Measurements from ENCODE around the gene TSPYL6. TPM values are rescaled to one million over a fixed set of nuclear protein-coding genes. Genes with fewer than 3 reads are reported as not detected.
"Not testable (repeated sequence)": the region's sequence is repeated elsewhere in the genome, so short reads cannot be mapped to it uniquely, and the experiment has no call there.

TSPYL6 gene
- not detected in 2 replicates for total RNA-seq (2014; rRNA removed; shearing (Covaris generic); ENCODE audit: low replicate concordance)

DNA sequence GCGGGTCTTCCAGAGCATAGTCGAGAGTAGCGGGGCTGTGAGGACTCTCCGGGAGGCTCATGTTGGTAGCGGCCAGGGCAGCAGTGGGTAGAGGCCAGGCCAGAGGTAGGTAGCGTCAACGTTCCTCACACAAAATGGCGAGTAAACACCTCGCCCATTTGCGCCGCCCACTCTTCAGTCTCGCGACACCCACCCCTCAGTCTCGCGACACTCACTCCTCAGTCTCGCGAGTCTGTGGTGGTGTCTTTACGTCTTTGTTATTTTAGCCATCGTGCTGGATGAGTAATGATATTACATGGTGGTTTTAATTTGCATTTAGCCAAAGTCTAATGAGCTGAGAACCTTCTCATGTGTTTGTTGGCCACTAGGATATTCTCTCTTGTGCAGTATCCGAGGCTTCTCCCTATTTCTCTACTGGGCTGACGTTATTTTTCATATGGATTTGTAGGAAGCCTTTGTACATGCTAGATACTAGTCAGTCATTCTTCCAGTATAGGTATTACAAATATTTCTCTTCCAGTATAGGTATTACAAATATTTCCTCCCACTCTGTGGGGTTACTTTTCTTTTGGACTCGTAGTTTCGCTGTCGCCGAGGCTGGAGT is at the start of gene TSPYL6:
TSPYL6 (minus strand) TSS at position 139 of the 604 bp plus-strand sequence; CDS start at position 61, 78 bp downstream.
- Histone ChIP-seq H3K36me3 (no peaks in the 10 kb centered on the region), H3K27me3 (no peaks in the 10 kb centered on the region), H3K9me3 (no peaks in the 10 kb centered on the region), H3K4me3 (no peak within 1 kb of the TSS)
- no peak for DNase-seq

DNA sequence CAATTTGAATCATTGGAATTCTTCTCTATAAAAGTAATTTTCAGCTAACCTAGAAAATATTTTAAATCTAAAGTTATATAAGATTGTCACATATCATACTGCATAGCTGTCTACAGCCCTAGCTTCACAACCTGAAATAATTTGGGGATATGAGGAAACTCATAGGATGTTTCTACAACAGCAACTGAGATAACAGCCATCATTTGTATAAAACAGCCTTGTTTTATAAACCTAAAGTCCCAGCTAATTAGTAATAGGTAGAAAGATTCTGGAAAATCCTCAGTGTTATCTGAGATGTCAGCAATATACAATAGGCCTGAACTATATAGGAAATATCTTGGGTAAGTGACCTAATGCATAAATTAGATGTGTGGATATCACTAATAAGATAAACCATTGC is 47.6 kb upstream of the TSPYL6 start:
- no peaks in the 10 kb centered on the region for H3K27me3 ChIP-seq
- H3K36me3 ChIP-seq = no peaks in the 10 kb centered on the region
- H3K4me3 ChIP-seq = no peak overlapping the region
- H3K9me3 ChIP-seq = no peaks in the 10 kb centered on the region
- no peak for DNase-seq

DNA sequence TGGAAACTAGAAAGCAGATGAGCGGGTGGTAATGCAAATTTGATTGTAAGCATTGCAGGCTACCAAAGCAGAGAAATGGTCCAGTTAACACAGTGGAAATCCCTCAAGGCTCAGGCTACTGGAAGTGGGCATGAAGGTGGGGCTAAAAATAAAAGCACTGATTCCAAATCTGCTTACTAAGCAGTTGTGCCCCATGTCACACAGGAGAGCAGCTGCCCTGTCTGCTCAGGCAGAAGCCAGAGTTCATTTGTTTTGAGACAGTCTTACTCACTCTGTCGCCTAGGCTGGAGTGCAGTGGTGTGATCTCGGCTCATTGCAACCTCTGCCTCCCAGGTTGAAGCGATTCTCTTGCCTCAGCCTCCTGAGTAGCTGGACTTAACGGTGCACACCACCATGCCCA is 42.5 kb upstream of the TSPYL6 start:
- no peaks in the 10 kb centered on the region for H3K27me3 ChIP-seq
- no peak for DNase-seq
- no peak overlapping the region for H3K4me3 ChIP-seq
- H3K9me3 ChIP-seq = no peaks in the 10 kb centered on the region
- no peaks in the 10 kb centered on the region for H3K36me3 ChIP-seq

DNA sequence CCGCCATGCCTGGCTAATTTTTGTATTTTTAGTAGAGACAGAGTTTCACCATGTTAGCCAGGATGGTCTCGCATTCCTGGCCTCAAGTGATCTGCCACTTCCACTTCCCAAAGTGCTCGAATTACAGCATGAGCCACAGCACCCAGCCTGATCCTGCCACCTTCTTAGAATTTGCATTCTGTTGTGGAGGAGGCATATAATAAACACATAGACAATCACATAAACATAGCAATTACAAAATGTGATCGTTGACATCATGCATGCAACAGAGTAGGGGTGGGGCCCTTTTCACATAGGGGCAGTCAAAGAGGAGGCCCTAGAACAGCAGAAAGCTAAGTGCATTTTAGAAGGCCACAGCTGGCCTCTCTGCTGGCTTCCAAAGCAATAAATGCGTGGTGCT is 39.9 kb upstream of the TSPYL6 start:
- no peak for DNase-seq
- Histone ChIP-seq H3K36me3 (no peaks in the 10 kb centered on the region), H3K27me3 (no peaks in the 10 kb centered on the region), H3K9me3 (no peaks in the 10 kb centered on the region), H3K4me3 (no peak overlapping the region)

DNA sequence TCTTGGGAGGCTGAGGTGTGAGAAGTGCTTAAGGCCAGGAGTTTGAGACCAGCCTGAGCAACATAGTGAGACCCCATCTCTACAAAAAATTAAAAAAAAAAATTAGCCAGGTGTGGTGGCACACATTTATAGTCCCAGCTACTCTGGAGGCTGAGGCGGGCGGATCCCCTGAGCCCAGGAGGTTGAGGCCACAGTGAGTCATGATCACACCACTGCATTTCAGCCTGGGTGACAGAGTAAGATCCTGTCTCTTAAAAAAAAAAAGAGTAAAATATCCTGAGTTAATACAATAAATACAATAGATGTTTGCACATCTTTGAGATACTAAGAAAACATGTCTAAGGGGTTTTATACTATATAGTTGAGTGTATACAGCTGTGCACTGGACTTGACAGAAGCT is 38.6 kb upstream of the TSPYL6 start:
- not testable (repeated sequence) for H3K9me3 ChIP-seq, H3K27me3 ChIP-seq, DNase-seq, H3K4me3 ChIP-seq, H3K36me3 ChIP-seq

DNA sequence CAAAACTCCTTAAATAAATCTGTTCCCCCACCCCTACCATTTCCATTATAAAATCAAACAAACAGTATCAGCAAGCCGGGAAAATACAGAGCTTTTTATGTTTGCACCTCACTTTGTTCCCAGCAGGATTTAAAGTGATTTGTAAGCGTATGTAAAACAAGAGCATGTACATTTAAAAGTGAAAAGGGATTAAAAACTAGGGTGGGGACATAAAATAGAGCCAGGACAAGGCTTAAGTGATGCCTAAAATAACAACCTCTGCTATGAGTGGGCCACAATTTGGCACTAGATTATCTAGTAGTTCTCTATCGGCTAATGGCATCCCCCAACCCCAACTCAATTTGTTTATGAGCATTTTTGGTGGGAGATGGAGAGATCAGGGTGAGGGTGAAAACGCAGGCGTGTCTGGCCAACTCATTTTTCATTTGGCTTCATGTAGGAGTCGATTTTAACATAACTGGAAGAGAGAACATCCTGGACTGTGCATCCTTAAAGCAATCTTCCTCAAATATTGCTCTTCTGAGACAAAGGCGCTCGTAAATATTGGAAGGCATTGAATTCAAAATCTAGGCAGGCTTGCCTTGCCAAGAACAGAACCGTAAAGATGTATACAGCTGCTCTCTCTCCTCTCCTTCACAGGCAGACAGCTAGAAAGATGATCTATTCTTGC is 34.5 kb upstream of the TSPYL6 start:
- Histone ChIP-seq H3K4me3 (no peak overlapping the region), H3K27me3 (no peaks in the 10 kb centered on the region), H3K9me3 (no peaks in the 10 kb centered on the region), H3K36me3 (no peaks in the 10 kb centered on the region)
- DNase-seq = no peak

DNA sequence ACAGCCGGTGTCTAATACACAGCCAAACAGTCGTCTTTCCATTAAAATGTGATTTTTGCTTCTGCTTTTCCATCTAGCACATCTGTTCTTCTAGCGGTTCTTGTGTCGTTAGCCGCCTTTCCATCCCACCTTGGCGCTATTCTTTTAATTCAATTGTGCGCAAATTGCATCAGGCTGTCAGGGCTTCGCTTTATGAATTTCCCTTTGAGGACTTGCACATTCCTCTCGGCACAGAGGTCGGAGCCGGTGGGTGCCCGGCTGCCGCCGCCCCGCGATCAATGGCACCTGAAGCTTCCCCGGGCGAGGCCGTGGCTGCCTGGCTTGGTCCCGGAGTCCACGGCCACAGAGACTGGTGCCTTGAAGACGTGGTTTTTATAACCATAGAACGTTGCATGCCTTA is 33.9 kb upstream of the TSPYL6 start:
- Histone ChIP-seq H3K27me3 (no peaks in the 10 kb centered on the region), H3K36me3 (no peaks in the 10 kb centered on the region), H3K9me3 (no peaks in the 10 kb centered on the region), H3K4me3 (no peak overlapping the region)
- DNase-seq = no peak

DNA sequence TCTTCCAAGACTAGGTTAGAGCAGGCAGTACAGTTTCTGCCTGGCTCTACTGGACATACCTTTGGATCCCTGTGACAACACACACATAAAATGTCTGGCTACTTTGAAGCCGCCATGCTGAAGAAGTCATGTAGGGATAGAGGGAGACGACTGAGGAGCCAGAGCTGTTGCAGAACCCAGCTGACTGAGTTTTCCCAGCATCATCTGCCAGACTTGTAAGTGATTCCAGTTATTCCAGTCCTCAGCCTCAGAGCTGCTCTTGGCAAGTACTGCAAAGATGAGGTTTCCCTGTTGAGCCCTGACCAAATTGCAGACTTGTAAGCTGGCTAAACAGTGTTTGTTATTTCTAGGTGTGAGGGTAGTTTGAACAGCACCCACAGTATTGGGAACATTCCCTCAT is 31.5 kb upstream of the TSPYL6 start:
- H3K36me3 ChIP-seq = no peaks in the 10 kb centered on the region
- H3K9me3 ChIP-seq = no peaks in the 10 kb centered on the region
- H3K4me3 ChIP-seq = no peak overlapping the region
- no peaks in the 10 kb centered on the region for H3K27me3 ChIP-seq
- no peak for DNase-seq

DNA sequence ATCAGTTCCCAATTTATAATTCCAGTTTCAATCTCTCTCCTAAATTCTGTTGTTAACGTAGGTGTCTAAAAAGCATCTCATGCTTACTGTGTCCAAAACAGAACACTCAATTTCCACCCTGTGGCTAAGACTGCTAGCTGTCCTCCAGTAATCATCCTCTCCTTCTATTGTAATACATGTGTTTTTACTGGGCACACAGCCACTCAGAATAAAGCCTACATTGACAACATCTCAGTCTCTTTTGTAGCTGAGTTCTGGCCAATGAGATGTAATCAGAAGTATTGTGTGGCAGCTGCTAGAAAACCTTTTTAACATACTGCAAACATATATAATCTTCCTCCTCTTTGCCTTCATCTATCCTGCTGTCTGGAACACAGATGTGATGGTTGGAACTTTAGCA is 29.4 kb upstream of the TSPYL6 start:
- H3K9me3 ChIP-seq = no peaks in the 10 kb centered on the region
- no peaks in the 10 kb centered on the region for H3K27me3 ChIP-seq
- H3K4me3 ChIP-seq = no peak overlapping the region
- H3K36me3 ChIP-seq = no peaks in the 10 kb centered on the region
- no peak for DNase-seq

DNA sequence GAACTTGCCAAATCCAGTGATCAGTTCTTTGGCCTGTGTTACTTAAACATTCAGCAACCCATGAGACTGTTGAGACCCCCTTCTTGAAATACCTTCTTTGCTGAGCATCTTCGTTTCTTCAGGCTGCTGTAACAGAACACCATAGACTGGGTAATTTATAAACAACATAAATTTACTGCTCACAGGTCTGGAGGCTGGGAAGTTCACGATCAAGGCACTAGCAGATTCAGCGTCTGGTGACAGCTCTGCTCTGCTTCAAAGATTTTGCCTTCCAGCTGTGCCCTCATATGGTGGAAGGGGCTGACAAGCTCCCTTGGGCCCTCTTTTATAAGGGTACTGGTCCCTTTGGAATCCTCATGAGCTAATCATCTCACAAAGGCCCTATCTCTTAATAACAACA is 28.8 kb upstream of the TSPYL6 start:
- Histone ChIP-seq H3K4me3 (no peak overlapping the region), H3K9me3 (no peaks in the 10 kb centered on the region), H3K36me3 (no peaks in the 10 kb centered on the region), H3K27me3 (no peaks in the 10 kb centered on the region)
- no peak for DNase-seq

DNA sequence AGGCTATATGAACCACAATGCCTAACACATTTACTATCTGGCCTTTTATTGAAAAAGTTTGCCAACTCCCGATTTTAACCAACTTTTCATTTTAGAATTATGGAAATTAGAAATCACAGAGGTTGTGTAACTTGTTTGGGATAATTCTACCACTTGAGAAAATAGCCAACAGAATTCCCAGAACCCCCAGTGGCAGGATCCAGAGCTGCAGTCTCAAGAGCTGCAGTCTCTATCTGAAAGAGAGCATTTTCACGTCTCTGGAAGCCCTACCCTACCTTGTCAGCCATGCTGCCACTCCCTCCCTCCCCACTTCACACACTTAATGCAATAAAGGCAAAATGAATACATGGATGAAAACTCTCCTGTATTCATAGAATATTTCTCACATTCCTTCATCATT is 23.4 kb upstream of the TSPYL6 start:
- no peak for DNase-seq
- H3K4me3 ChIP-seq = no peak overlapping the region
- no peaks in the 10 kb centered on the region for H3K9me3 ChIP-seq

DNA sequence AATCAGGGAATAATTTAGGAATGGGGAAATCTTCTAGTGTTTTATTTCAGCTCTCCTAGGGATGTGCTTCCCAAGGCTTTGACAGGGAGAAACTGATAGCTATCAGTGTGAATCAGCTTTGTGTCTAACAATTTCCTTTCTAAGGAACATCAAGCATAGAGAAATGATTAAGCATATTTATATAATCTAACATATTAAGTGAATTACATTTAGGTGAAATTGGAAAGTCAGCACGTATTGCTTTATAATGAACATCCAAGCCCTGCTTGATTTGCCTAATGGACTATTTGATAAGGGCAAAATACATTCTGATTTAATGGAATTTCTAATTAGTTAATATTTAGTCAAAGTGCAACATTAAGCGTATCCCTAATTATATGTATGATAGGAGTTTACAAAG is 19.5 kb upstream of the TSPYL6 start:
- Histone ChIP-seq H3K36me3 (no peaks in the 10 kb centered on the region), H3K4me3 (no peak overlapping the region), H3K9me3 (no peaks in the 10 kb centered on the region), H3K27me3 (no peaks in the 10 kb centered on the region)
- DNase-seq = no peak

More for the DNA sequence above, 23.4 kb upstream of the TSPYL6 start:
- Histone ChIP-seq H3K36me3 (no peaks in the 10 kb centered on the region), H3K27me3 (no peaks in the 10 kb centered on the region)

DNA sequence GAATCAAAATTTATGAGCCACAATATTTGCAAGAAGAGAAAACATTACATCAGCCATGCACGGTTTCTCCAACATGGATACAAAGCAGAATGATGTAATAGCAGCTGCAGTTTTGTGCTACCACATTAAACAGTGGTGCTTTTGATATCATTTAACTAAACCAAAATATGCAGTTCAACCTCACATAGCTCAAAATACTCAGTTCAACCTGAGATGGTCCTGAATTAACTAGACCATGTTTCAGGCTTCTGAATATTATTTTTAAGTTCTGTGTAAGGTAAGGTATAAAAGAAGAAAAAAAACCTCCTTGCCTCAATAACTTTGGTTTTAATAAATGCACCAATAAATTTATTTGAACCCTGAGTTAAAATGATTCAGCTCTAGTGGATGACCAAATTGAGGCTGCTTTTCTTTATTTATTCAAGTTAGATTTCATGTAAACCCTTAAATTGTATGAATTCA is 18.8 kb upstream of the TSPYL6 start:
- H3K9me3 ChIP-seq = no peaks in the 10 kb centered on the region
- no peaks in the 10 kb centered on the region for H3K36me3 ChIP-seq
- no peak for DNase-seq
- no peak overlapping the region for H3K4me3 ChIP-seq
- no peaks in the 10 kb centered on the region for H3K27me3 ChIP-seq

DNA sequence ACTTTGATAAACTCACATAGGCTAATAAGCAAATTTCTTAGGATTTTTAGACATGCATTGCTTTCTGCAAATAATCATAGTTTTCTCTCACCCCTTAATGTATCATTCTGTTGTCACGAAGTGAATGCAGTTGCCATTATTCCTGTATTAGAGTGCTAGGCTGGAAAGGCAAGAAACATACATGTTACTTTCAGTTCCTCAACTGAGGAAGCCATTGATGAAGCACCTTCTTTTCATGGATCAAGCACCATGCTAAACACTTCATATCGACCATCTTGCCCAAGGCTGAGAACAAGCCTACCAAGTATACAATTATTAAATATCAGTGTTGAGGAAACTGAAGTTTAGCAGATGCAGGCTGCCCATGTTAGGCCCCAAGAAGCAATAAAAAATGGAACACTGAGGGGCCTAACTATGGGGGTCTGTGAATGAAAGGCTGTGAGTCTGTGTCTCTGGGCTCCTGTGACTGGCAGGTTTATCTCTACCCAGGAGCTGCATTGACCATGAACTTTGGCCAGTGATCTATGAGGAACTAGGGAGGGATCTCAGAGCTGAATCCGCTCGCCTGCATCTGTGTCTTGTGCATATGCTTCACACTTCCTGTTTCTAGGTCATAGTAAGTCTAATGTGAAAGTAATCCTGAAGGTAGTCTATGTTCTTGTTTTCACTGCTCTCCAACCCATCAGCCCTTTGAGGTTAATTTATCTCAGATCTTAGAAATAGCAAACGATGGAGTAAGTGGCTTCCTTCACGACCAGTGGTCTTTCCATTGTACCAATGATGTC is 16.0 kb upstream of the TSPYL6 start:
- Histone ChIP-seq H3K4me3 (no peak overlapping the region), H3K27me3 (no peaks in the 10 kb centered on the region), H3K36me3 (no peaks in the 10 kb centered on the region), H3K9me3 (no peaks in the 10 kb centered on the region)
- no peak for DNase-seq

DNA sequence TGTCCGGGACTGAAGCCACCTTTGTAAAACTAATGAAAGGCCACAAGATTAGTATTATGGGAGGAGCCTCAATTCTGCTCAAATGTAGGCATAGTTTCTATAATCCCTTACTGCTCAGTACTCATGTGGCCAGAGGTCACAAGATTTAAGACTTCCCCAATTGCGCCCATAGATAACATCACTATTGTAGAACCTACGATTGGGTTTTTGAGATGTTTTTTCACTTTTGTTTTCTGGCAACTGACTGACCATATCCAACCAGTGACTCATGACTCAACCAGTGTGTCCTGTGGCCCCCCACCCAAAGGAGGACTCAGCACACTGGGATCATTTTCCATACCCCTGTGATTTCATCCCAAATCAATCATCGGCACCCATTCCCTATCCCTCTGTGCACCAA is 15.2 kb upstream of the TSPYL6 start:
- Histone ChIP-seq H3K4me3 (no peak overlapping the region), H3K27me3 (no peaks in the 10 kb centered on the region), H3K9me3 (no peaks in the 10 kb centered on the region), H3K36me3 (no peaks in the 10 kb centered on the region)
- no peak for DNase-seq

DNA sequence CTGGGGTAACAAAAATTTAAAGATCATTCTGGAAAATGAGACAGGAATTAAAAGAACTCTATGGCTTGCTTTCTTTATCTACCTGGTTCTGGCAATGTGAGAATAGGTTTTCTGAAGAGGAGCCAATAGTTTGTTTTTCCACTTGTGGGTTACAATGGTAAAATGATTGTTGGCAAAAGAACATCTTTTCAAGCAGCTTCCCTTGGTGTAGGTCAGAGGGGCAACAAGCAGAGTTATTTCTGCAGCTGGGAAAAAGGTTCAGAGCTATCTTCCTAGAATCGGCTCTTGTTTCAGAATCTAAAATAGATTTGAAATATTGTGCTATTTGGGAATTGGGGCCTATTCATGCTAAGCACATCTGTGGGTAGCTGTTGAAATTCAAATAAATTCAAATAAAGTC is 11.5 kb upstream of the TSPYL6 start:
- H3K36me3 ChIP-seq = no peaks in the 10 kb centered on the region
- no peak for DNase-seq
- H3K4me3 ChIP-seq = no peak overlapping the region
- H3K27me3 ChIP-seq = no peaks in the 10 kb centered on the region
- no peaks in the 10 kb centered on the region for H3K9me3 ChIP-seq

DNA sequence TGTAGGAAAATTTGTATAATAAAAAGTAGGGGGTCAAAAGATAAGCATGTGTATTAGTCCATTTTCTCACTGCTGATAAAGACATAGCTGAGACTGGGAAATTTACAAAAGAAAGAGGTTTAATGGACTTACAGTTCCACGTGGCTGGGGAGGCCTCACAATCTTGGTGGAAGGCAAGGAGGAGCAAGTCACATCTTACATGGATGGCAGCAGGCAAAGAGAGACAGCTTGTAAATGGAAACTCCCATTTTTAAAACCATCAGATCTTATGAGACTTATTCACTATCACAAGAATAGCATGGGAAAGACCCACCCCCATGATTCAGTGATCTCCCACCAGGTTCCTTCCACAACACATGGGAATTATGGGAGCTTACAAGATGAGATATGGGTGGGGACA is 9.1 kb upstream of the TSPYL6 start:
- H3K36me3 ChIP-seq, DNase-seq, H3K27me3 ChIP-seq, H3K4me3 ChIP-seq, H3K9me3 ChIP-seq: not testable (repeated sequence)

All from MG63 (cell line).